Measurements from ENCODE around the gene FLYWCH1.

GRCh38 chr16:2936436-2937011 is 24.8 kb downstream of the FLYWCH1 start:
- TF ChIP-seq CTCF (IDR thresholded peaks at IDR 0.05; ENCODE audit: extremely low read depth in 1 of 2, insufficient read depth in 1 of 2, low read depth in 1 of 2, low read length in 2 of 2) (no peak), MYC (IDR thresholded peaks at IDR 0.05; ENCODE audit: low read depth, low read length) (no peak), POLR2A (IDR thresholded peaks at IDR 0.05; ENCODE audit: low read depth, low read length) (no peak), EZH2 (IDR thresholded peaks at IDR 0.05; ENCODE audit: borderline replicate concordance, low read depth, low read length, severe bottlenecking) (no peak), FOS (IDR thresholded peaks at IDR 0.05; ENCODE audit: borderline replicate concordance, insufficient read depth, low read length) (no peak), POLR2AphosphoS5 (IDR thresholded peaks at IDR 0.05; ENCODE audit: insufficient read depth, low read depth, low read length) (no peak), MAX (IDR thresholded peaks at IDR 0.05; ENCODE audit: insufficient read depth, insufficient read length) (no peak), JUN (IDR thresholded peaks at IDR 0.05; ENCODE audit: borderline replicate concordance, insufficient read depth, insufficient read length, low read depth) (no peak), GATA2 (IDR thresholded peaks at IDR 0.05; ENCODE audit: insufficient read depth, insufficient read length, low read depth, low read length) (no peak)

Measured in endothelial cell of umbilical vein (primary cell).